GM18517 (cell line): ENCODE results near the gene SETD7.
A peak's percentile ranks its signal among the peaks of the same experiment; 100 is the strongest.
"Not testable (repeated sequence)": the region's sequence is repeated elsewhere in the genome, so short reads cannot be mapped to it uniquely, and the experiment has no call there.

Experiments
- ATAC-seq: cut with Tn5 transposase; IDR thresholded peaks from one replicate; pipeline ENCODE4 v1.9.1; 2021; ENCODE audit warnings: mild to moderate bottlenecking, moderate library complexity; ENCODE audit not compliant: unreplicated experiment

SETD7 gene

DNA sequence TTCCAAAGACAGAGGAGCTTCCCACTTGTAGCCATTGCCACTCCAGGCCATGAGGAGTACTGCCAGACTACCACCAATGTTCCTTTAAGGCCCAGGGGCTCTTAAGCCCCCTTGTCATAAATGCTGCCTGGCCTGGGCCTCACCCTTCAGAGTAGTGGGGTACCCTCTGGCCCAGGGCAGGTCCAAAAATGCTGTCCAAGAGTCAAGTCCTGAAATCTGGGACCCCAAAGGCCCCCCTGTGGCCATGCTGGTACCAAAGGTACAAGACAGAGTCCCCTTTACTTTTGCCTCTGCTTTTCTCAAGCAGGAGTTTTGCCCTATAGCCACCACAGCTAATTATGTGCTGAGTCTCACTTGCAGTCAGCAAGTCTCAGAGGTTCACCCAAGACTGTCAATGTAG lies 85.7 kb downstream of the SETD7 start:
- no peak for ATAC-seq

DNA sequence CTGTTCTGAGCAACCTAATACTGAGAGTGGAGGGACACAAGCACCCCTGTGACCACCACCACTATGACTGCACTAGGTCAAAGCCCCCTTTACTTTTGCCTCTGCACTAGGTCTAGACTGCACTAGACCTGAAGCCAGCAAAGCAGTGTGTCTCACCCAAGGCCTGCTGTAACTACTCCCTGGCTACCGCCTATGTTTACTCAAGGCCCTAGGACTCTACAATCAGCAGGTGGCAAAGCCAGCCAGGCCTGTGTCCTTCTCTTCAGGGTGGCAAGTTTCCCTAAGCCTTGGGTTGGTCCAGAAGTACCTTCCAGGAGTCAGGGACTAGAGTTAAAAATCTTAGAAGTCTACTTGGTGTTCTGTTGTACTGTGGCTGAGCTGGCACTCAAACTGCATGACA lies 86.2 kb downstream of the SETD7 start:
- ATAC-seq: no peak

DNA sequence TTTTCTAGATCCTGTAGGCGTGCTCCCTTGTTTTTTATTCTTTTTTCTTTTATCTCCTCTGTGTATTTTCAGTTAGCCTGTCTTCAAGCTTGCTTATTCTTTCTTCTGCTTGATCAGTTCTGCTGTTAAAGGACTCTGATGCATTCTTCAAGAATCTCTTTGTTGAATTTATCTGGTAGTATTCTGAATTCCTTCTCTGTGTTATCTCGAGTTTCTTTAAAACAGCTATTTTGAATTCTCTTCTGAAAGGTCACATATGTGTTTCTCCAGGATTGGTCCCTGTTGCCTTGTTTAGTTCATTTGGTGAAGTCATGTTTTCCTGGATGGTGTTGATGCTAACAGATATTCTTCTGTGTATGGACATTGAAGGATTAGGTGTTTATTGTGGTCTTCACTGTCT lies 86.8 kb downstream of the SETD7 start:
- ATAC-seq: no peak

DNA sequence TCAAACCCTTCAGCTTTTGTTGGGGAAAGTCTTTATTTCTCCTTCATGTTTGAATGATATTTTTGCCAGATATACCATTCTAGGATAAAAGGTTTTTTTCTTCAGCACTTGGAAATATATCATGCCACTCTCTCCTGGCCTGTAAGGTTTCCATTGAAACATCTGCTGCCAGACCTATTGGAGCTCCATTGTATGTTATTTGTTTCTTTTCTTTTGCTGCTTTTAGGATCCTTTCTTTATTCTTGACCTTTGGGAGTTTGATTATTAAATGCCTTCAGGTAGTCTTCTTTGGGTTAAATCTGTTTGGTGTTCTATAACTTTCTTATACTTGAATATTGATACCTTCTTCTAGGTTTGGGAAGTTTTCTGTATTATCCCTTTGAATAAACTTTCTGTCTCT lies 87.3 kb downstream of the SETD7 start:
- not testable (repeated sequence) for ATAC-seq

DNA sequence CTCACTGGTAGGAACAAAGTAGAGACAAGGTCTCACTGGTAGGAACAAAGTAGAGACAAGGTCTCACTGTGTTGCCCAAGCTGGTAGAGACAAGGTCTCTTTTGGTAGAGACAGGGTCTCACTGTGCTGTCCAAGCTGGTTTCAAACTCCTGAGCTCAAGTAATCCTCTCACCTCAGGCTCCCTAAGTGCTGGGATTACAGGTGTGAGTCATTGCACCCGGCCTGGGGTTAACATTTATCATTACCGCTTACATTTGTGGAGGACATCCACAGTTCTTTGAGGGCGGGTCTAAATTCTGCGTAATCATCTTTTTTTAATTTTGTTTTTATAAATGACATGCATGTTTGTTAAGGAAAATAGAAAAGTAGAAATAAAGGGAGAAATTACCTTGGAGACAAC lies 90.1 kb downstream of the SETD7 start:
- no peak for ATAC-seq

DNA sequence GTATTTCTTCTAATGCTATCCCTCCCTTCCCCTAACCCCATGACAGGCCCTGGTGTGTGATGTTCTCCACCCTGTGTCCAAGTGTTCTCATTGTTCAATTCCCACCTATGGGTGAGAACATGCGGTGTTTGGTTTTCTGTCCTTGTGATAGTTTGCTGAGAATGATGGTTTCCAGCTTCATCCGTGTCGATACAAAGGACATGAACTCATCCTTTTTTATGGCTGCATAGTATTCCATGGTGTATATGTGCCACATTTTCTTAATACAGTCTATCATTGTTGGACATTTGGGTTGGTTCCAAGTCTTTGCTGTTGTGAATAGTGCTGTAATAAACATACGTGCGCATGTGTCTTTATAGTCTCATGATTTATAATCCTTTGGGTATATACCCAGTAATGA lies 91.5 kb downstream of the SETD7 start:
- not testable (repeated sequence) for ATAC-seq

DNA sequence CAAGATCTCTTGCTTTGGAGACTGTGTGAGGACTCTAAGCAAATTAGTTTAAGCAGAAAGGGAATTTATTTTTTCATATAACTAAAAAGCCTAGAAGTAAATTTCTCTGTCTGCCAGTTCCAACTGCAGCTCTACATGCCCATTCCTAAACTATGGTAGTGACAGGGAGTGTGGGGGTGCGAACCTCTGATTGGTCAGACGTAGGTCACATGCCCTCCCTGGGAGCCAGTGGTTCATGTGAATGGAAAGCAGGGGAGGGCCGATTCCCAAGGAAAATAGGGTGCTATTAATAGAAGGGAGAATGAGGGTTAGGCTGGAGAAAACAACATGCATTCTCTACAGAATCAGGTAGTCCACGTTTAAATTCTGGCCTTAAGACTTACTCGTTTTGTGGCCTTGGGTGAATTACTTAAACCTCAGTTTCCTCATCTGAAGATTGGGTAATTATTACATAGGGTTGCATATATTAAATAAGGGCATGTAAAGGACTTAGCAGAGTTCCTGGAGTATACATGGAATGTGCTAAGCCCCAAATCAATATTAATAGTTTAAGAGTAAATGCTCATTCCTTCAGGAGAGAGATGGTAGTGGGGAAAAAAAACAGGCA lies 94.9 kb downstream of the SETD7 start:
- ATAC-seq: no peak

DNA sequence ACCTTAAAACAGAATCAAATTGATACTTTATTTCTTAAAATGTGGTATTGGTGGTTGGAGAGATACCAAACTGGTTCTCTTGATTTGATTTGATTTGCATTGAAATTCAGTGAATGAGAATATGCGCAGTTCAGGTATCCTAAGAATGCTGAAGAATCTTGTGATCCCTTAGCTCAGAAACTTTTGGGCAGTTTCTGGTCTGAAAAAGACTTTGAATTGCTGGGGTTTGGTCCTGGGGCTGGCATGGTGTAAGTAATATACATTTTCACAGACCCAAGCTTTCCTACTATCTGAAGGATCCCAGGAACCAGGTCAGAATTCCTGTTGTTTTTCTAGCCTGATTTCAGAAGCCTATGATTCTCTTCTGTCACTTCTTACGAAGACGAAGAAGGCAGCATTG lies 95.5 kb downstream of the SETD7 start:
- ATAC-seq: no peak

DNA sequence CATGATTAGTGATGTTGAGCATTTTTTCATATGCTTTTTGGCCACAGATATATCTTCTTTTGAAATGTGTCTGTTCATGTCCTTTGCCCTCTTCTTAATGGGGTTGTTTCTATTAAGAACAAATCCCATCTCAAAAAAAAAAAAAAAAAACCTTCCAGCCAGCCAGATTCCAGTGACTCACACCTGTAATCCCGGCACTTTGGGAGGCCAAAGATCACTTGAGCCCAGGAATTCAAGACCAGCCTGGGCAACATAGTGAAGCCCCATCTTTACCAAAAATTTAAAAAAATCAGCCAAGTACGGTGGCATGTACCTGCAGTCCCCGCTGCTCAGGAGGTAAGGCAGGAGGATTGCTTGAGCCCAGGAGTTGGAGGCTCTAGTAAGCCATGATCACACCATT lies 97.0 kb downstream of the SETD7 start:
- ATAC-seq: no peak

DNA sequence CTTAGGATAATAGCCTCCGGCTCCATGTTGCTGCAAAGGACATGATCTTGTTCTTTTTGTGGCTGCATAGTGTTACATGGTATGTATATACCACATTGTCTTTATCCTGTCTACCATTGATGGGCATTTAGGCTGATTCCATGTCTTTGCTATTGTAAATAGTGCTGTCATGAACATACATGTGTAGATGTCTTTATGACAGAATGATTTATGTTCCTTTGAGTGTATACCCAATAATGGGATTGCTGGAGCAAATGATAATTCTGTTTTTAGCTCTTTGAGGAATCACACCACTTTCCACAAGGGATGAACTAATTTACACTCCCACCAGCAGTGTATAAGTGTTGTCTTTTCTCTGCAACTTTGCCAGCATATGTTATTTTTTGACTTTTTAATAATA lies 97.5 kb downstream of the SETD7 start:
- no peak for ATAC-seq

DNA sequence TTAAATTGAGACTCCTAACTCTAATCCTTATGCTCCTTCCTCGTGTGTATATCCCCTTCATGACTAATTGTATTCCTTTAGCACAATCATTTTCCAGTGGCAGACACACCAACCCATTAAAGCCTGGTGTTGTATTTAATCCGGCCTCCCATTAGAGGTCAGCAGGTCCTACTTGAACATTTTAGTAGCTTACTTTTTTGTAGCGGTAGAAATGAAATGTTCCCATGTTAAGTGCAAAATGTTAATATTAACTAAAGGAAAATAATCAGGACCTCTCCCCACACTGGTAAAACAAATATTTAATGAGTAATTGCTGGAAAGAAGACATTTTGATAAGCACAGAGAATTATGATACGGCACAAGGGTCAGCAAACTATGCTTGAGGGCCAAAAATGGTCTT lies 98.7 kb downstream of the SETD7 start:
- no peak for ATAC-seq

DNA sequence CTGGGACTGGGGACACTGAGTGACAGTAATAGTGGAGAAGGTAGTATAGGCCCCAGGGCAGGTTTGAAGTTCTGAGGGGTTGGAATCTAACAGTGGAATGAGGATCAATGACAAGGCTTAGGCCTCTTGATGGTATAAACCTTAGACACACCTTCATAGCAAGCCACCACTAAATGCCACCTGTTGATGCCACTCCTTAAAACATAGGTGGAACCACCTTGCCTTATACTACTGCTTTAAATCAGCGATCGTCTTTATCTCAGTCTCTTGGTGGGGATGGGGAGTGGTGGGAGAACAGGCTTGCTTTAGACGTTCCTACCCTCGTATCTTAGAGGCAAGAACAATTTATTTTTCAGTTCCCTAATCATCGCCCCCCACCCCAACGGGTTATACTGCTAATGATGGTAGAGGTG lies 100.9 kb downstream of the SETD7 start:
- no peak for ATAC-seq

DNA sequence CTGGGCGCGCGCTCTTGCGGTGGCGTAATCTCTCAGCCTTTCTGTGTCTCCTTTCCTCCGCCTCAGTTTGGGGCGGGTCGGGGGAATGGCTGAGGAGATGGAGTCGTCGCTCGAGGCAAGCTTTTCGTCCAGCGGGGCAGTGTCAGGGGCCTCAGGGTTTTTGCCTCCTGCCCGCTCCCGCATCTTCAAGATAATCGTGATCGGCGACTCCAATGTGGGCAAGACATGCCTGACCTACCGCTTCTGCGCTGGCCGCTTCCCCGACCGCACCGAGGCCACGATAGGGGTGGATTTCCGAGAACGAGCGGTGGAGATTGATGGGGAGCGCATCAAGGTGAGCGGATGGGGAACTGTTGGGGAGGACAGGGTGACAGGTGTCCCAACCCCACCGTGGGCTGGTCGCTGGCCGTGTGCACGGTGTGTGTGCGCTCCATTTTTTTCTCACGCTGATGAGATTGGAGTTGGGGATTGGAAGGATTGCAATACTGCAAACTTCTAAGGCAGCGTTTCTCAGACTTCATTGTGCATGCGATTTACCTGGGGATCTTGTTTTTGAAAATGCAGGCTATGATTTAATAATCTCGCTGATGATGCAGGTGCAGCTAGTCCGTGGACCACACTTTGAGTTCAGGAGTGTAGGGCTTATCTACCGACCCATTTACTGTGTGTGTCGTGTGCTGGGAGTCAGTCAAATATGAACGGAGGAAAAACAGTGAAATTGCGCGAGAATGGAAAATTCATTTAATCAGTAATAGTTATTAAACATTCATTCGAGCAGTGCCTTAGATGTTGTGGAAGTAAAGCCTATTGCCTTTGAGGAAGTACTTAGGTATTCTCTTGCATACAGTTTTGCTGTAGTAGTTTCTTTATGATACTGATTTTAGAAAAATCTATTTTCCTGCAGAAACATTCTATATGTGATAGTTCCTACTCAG lies 101.6 kb downstream of the SETD7 start, which contains the start of gene RAB33B:
RAB33B (plus strand) TSS at position 11 of the 935 bp plus-strand sequence; CDS start at position 86, 75 bp downstream.
- ATAC-seq: peak; percentile 5

DNA sequence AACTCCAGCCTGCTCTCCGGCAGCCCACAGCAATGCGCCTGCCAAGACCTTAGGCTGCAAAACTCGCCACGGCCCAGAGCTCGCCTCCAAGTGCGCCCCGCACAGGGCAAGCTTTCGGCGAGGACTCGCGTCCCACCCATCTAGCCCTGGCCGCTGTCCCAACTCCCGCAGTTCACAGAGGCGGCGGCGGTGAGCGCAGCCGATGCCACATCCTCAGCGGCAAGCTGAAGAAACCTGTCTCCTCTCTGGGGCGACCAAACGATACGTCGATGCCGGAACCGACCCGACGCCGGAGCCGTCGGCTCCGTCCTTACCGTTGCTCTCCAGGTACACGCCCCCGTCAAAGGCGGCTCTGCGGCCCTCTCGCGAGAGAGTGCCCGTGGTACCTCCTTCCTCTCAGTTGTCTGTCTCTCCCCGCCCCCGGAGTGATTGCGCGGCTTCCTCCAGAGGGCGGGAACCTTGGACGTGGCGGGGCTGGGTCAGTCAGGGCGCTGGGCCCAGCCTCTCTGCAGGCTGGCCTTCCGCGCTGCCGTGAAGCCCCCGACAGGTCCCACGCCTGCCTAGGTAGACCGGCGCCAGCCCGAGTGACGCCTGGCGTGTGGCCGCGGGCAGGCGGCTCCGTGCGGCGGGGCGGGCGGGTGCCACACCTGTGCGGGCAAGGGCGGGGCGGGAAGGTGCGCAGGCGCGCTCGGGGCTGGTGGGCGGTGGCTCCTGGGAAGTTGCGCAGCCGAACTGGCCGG lies 102.5 kb downstream of the SETD7 start:
- peak; percentile 87 for ATAC-seq

DNA sequence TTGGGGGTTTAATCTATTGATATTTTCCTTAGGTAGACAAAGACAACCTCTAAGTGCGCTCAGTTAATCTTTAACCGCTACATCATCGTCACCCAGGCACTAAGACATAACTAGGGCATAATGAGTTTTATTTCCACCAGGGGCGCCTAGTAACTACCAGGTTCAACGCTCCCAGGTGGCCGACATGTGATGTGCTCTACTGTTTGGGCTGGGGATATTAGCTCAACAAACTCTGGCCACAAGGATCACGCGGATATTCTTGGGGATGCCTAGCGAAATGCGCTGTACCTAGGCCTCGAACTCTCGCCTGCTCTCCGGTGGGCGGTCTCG lies 103.0 kb downstream of the SETD7 start:
- peak; percentile 55 for ATAC-seq

DNA sequence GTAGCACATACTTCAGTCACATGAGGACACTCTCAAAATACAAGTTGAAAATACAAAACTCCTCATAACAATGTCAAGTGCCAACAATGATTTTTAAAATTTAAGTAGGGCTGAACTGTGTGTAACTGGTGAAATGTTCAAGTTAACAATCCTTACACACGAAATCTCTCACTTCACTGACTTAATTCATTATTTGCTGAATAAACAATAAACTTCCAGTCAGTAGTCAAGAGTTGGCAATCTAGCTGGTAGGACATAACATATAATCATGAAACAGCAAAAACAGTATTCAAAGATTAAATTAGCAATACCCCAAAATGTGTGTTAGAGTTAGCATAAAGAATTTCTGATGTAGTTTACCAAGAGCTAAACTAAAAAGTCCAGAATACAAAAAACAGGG lies 104.0 kb downstream of the SETD7 start:
- ATAC-seq: no peak

DNA sequence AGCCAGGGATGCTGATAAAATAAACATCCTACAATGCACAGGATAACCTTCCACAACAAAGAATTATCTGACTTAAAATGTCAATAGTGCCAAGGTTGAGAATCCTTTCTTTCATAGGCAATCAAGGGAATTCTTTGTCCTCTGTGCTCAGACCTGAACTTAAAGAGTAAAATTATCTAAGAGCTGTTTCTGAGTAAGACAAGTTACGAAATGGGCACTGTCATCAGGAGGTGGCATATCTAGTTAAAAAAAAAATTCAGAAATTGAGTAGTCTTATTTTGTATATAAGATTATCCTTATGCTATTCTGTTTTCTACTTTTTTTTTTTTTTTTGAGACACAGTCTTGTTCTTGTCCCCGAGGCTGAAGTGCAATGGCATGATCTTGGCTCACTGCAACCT lies 105.4 kb downstream of the SETD7 start:
- no peak for ATAC-seq

DNA sequence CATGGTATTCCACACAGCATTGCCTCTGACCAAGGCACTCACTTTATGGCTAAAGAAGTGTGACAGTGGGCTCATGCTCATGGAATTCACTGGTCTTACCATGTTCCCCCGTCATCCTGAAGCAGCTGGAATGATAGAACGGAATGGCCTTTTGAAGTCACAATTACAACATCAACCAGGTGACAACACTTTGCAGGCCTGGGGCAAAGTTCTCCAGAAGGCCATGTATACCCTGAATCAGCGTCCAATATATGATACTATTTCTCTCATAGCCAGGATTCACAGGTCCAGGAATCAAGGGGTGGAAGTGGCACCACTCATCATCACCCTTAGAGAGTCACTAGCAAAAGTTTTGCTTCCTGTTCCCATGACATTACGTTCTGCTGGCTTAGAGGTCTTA lies 108.9 kb downstream of the SETD7 start:
- ATAC-seq: not testable (repeated sequence)
